ENCODE results near the gene TNFRSF14.

DNA sequence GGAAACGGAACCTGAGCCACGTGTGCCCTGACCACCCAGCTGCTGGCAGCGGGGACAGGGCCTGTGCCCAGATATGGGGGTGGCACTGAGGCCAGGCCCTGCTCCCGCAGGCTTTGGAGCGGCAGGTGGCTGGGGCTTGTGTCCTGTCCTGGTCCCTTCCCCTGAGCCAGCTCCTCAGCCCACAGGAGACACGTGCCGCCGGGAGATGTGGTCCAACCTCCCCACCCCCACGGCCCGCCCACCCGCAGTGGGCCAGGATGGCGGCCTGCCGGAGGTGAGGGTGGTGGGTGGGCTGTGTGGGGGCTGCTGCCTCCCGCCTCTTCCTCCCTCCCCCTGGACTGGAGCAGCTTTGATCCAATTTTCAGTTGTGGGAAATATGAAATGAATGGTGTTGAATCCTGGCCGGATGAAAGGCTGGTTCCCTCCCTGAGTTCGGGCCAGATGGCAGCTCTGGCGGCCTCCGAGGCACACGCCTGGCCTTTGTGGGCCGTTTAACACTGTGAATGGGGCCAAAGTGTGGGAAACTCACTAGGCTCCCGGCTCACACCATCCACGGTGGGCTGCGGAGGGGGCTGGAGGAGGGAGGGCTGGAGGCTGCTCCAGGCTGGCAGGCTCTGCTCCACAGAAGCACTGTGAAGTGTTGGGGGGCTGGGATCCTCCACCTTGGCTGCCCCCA is 23.5 kb upstream of the TNFRSF14 start:
- TF ChIP-seq, protein P1, sequence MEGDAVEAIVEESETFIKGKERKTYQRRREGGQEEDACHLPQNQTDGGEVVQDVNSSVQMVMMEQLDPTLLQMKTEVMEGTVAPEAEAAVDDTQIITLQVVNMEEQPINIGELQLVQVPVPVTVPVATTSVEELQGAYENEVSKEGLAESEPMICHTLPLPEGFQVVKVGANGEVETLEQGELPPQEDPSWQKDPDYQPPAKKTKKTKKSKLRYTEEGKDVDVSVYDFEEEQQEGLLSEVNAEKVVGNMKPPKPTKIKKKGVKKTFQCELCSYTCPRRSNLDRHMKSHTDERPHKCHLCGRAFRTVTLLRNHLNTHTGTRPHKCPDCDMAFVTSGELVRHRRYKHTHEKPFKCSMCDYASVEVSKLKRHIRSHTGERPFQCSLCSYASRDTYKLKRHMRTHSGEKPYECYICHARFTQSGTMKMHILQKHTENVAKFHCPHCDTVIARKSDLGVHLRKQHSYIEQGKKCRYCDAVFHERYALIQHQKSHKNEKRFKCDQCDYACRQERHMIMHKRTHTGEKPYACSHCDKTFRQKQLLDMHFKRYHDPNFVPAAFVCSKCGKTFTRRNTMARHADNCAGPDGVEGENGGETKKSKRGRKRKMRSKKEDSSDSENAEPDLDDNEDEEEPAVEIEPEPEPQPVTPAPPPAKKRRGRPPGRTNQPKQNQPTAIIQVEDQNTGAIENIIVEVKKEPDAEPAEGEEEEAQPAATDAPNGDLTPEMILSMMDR (IDR thresholded peaks at IDR 0.05) = no peak
- no peak for TF ChIP-seq ZFX (IDR thresholded peaks at IDR 0.05; ENCODE audit: borderline replicate concordance)

Data from 22Rv1 (cell line).